HepG2 (cell line): ENCODE results near the gene KIF27. TPM values are rescaled to one million over a fixed set of nuclear protein-coding genes. Genes with fewer than 3 reads are reported as not detected.
A peak's percentile ranks its signal among the peaks of the same experiment; 100 is the strongest.

Experiments used
- CAMTA2 ChIP-seq: sonication (generic); formaldehyde crosslinking; IDR thresholded peaks from 2 replicates; pipeline ENCODE4 v1.4.0; 2020; ENCODE audit warnings: mild to moderate bottlenecking, missing genetic modification reagents, borderline replicate concordance
- CENPT ChIP-seq: sonication (generic); formaldehyde crosslinking; IDR thresholded peaks from 2 replicates; pipeline ENCODE4 v1.8.0; 2022; ENCODE audit warnings: low read depth, mild to moderate bottlenecking, moderate library complexity, missing genetic modification reagents
- CREB1 ChIP-seq, 2 experiments: fragments of 450-650 bp in 1 of 2; IDR thresholded peaks; 2 replicates each; pipeline ENCODE4 v1.6.1; 2016 to 2017; ENCODE audit warnings: control low read depth in 1 of 2, mild to moderate bottlenecking in 1 of 2, missing compliant biosample characterization in 1 of 2, missing genetic modification characterization in 1 of 2
- ELF3 ChIP-seq: IDR thresholded peaks from 2 replicates; pipeline ENCODE4 v1.6.1; 2016; ENCODE audit warnings: missing genetic modification reagents, missing compliant biosample characterization
- GATAD2A ChIP-seq: IDR thresholded peaks from 2 replicates; pipeline ENCODE4 v1.6.1; 2016
- GTF3A ChIP-seq: sonication (generic); formaldehyde crosslinking; conservative IDR thresholded peaks from 2 replicates; pipeline ENCODE4 v1.4.0; 2020; ENCODE audit warnings: mild to moderate bottlenecking, missing genetic modification reagents
- HNF4G ChIP-seq, 2 experiments: sonication (generic) in 1 of 2; formaldehyde crosslinking in 1 of 2; IDR thresholded peaks; 2 replicates each; pipeline versions ENCODE4 v1.4.0 to v1.6.1; 2011 to 2020; ENCODE audit warnings: borderline replicate concordance in 2 of 2, low read depth in 2 of 2, mild to moderate bottlenecking in 2 of 2, low read length in 1 of 2, missing genetic modification reagents in 1 of 2, moderate library complexity in 1 of 2
- IRX3 ChIP-seq: sonication (generic); formaldehyde crosslinking; IDR thresholded peaks from 2 replicates; pipeline ENCODE4 v1.8.1; 2023; ENCODE audit warnings: mild to moderate bottlenecking, low read depth, missing genetic modification reagents, borderline replicate concordance
- KLF13 ChIP-seq: sonication (generic); formaldehyde crosslinking; IDR thresholded peaks from 2 replicates; pipeline ENCODE4 v1.4.0; 2020; ENCODE audit warnings: mild to moderate bottlenecking, missing genetic modification reagents
- NCOR1 ChIP-seq: fragments of 200-600 bp; sonication (generic); IDR thresholded peaks from 2 replicates; pipeline ENCODE4 v1.7.0; 2017; ENCODE audit warnings: antibody characterized with exemption, low read length, borderline replicate concordance
- SMC3 ChIP-seq: IDR thresholded peaks from 2 replicates; pipeline ENCODE4 v1.6.1; 2011; ENCODE audit warnings: low read length, improper control_type of control experiment
- TBX2 ChIP-seq: sonication (generic); formaldehyde crosslinking; IDR thresholded peaks from 2 replicates; pipeline ENCODE4 v1.5.0; 2020; ENCODE audit warnings: missing genetic modification reagents, mild to moderate bottlenecking, borderline replicate concordance
- TEAD2 ChIP-seq: sonication (generic); formaldehyde crosslinking; IDR thresholded peaks from 2 replicates; pipeline ENCODE4 v1.9.0; 2021; ENCODE audit warnings: missing genetic modification reagents
- ZC3H13 ChIP-seq: sonication (generic); formaldehyde crosslinking; IDR thresholded peaks from 2 replicates; pipeline ENCODE4 v1.8.1; 2023; ENCODE audit warnings: mild to moderate bottlenecking, missing genetic modification reagents, moderate library complexity
- ZNF337 ChIP-seq: sonication (generic); formaldehyde crosslinking; IDR thresholded peaks from 2 replicates; pipeline ENCODE4 v1.5.1; 2020; ENCODE audit warnings: missing genetic modification reagents, low read depth, mild to moderate bottlenecking, borderline replicate concordance
- ZNF33A ChIP-seq: sonication (generic); formaldehyde crosslinking; IDR thresholded peaks from 2 replicates; pipeline ENCODE4 v1.5.1; 2020; ENCODE audit warnings: missing genetic modification reagents, mild to moderate bottlenecking, moderate library complexity, borderline replicate concordance
- ZNF451 ChIP-seq: sonication (generic); formaldehyde crosslinking; IDR thresholded peaks from 2 replicates; pipeline ENCODE4 v1.5.0; 2020; ENCODE audit warnings: mild to moderate bottlenecking, missing genetic modification reagents
- ZNF709 ChIP-seq: sonication (generic); formaldehyde crosslinking; IDR thresholded peaks from 2 replicates; pipeline ENCODE4 v1.5.0; 2020; ENCODE audit warnings: mild to moderate bottlenecking, missing genetic modification reagents
- ZNF782 ChIP-seq: sonication (generic); formaldehyde crosslinking; IDR thresholded peaks from 2 replicates; pipeline ENCODE4 v1.4.0; 2020; ENCODE audit warnings: missing genetic modification reagents, mild to moderate bottlenecking, borderline replicate concordance
- ZSCAN30 ChIP-seq: sonication (generic); formaldehyde crosslinking; IDR thresholded peaks from 2 replicates; pipeline ENCODE4 v1.5.0; 2020; ENCODE audit warnings: mild to moderate bottlenecking, missing genetic modification reagents
- polyA plus RNA-seq, 8 experiments: library from polyadenylated mRNA; depleted of rRNA in 3 of 8; stranded (reverse) in 7 of 8; unstranded in 1 of 8; fragments of >200 nt; fragmentation: Illumina TruSeq in 4 of 8; extraction: Trizol in 4 of 8; gene quantifications; 2 replicates each; pipeline versions ENCODE4 v1.2.1 to v1.2.3, GENCODE V29; 2011 to 2016; ENCODE audit warnings: low read depth in 4 of 8, missing spikeins in 1 of 8, mixed read lengths in 1 of 8; ENCODE audit not compliant: insufficient read depth in 1 of 8
- total RNA-seq, 5 experiments: library from RNA; depleted of rRNA; stranded (reverse); fragments of >200 nt; fragmentation: Illumina TruSeq; extraction: Trizol; gene quantifications; 2 replicates each; pipeline ENCODE4 v1.2.3, GENCODE V29; 2016; ENCODE audit warnings: low read depth in 1 of 5
- TF ChIP-seq, protein P1 (sequence below): sonication (generic); formaldehyde crosslinking; IDR thresholded peaks from 2 replicates; pipeline ENCODE4 v1.4.0; 2020; ENCODE audit warnings: missing genetic modification reagents
- TF ChIP-seq, protein P2 (sequence below): sonication (generic); formaldehyde crosslinking; IDR thresholded peaks from 2 replicates; pipeline ENCODE4 v1.4.0; 2020; ENCODE audit warnings: mild to moderate bottlenecking, missing genetic modification reagents
- TF ChIP-seq, protein P3 (sequence below): sonication (generic); formaldehyde crosslinking; IDR thresholded peaks from 2 replicates; pipeline ENCODE4 v1.5.1; 2020; ENCODE audit warnings: mild to moderate bottlenecking, missing genetic modification reagents, moderate library complexity
- TF ChIP-seq, protein P4 (sequence below): sonication (generic); formaldehyde crosslinking; IDR thresholded peaks from 2 replicates; pipeline ENCODE4 v1.4.0; 2020; ENCODE audit warnings: missing genetic modification reagents

The KIF27 gene
- total and polyA plus RNA-seq, 2 of the 13 experiments (the other 11 are each of a cell fraction or from before 2014, with no cell fraction given): 0.95 to 4.1 TPM

DNA sequence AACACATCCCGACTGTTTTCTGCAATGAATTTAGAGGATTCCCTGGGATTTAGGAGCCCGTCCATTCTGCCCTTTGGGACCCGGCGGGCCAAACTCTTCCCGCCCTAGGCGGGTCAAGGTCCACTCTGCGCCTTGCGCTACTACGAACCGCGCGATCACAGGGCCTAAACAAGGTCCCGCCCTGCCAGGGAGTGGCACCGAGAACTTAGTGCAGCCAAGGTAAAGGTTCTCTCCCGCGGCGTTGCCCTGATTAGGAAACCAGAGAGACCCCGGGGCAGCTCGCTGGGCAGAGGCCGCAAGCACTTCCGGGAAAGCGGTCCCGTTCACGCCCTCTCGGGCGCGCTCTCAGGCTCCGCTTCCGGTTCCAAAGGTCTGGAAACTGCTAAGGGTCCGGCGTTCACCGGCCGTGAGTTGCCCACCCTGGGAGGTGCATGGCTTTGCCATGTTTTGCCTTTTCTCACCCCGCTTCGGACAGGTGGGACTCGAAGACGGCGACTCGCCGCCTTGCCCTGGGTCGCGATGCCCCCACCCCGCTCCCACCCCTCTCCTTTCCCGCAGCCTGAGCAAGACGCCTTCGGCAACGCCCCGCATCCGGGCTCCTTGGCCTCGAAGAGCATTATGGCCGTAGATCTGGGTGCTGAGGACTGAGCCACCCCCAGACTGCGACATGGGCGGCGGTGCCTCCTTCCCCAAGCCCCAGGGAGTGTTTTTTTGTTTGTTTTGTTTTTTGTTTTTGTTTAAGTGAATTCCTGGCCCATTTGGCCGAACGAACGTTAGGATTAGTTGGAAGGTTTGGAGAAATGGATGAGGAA lies 35.4 kb upstream of the KIF27 start (continued):
- TF ChIP-seq, protein P1, sequence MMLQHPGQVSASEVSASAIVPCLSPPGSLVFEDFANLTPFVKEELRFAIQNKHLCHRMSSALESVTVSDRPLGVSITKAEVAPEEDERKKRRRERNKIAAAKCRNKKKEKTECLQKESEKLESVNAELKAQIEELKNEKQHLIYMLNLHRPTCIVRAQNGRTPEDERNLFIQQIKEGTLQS (CRISPR knock-in tag): no peak
- TF ChIP-seq GTF3A (CRISPR knock-in tag) (no peak), KLF13 (no peak), IRX3 (CRISPR knock-in tag) (0 out of 2 replicates have a peak, but pooled peaks have one; percentile 31), CAMTA2 (CRISPR knock-in tag) (no peak), SMC3 (no peak), NCOR1 (peak; percentile 89), HNF4G (IDR thresholded peaks at IDR 0.05; ENCODE audit: borderline replicate concordance, low read depth, low read length) (peak; percentile 58), HNF4G (CRISPR knock-in tag; IDR thresholded peaks at IDR 0.05; ENCODE audit: borderline replicate concordance, low read depth) (peak; percentile 87), TEAD2 (CRISPR knock-in tag) (no peak; the same call in 1 of the 2 replicates), ZSCAN30 (CRISPR knock-in tag) (no peak), CENPT (CRISPR knock-in tag) (0 out of 2 replicates have a peak, but pooled peaks have one; percentile 51), GATAD2A (CRISPR knock-in tag) (peak; percentile 75), ZNF709 (CRISPR knock-in tag) (peak; percentile 83), ZNF33A (CRISPR knock-in tag) (no peak), ZNF782 (CRISPR knock-in tag) (peak; percentile 54; the same call in 1 of the 2 replicates), CREB1 (IDR thresholded peaks at IDR 0.05) (no peak), CREB1 (CRISPR knock-in tag; IDR thresholded peaks at IDR 0.05) (peak; percentile 35; the same call in 1 of the 2 replicates), ZNF337 (peak; percentile 39; the same call in 1 of the 2 replicates), TBX2 (CRISPR knock-in tag) (peak; percentile 85), ZC3H13 (CRISPR knock-in tag) (peak; percentile 89), ELF3 (CRISPR knock-in tag) (peak; percentile 83), ZNF451 (CRISPR knock-in tag) (peak; percentile 47; the same call in 1 of the 2 replicates)
- TF ChIP-seq, protein P2, sequence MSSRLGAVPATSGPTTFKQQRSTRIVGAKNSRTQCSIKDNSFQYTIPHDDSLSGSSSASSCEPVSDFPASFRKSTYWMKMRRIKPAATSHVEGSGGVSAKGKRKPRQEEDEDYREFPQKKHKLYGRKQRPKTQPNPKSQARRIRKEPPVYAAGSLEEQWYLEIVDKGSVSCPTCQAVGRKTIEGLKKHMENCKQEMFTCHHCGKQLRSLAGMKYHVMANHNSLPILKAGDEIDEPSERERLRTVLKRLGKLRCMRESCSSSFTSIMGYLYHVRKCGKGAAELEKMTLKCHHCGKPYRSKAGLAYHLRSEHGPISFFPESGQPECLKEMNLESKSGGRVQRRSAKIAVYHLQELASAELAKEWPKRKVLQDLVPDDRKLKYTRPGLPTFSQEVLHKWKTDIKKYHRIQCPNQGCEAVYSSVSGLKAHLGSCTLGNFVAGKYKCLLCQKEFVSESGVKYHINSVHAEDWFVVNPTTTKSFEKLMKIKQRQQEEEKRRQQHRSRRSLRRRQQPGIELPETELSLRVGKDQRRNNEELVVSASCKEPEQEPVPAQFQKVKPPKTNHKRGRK: no peak; the same call in 1 of the 2 replicates
- TF ChIP-seq, protein P3, sequence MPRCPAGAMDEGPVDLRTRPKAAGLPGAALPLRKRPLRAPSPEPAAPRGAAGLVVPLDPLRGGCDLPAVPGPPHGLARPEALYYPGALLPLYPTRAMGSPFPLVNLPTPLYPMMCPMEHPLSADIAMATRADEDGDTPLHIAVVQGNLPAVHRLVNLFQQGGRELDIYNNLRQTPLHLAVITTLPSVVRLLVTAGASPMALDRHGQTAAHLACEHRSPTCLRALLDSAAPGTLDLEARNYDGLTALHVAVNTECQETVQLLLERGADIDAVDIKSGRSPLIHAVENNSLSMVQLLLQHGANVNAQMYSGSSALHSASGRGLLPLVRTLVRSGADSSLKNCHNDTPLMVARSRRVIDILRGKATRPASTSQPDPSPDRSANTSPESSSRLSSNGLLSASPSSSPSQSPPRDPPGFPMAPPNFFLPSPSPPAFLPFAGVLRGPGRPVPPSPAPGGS (CRISPR knock-in tag): peak; percentile 67; the same call in 1 of the 2 replicates
- TF ChIP-seq, protein P4, sequence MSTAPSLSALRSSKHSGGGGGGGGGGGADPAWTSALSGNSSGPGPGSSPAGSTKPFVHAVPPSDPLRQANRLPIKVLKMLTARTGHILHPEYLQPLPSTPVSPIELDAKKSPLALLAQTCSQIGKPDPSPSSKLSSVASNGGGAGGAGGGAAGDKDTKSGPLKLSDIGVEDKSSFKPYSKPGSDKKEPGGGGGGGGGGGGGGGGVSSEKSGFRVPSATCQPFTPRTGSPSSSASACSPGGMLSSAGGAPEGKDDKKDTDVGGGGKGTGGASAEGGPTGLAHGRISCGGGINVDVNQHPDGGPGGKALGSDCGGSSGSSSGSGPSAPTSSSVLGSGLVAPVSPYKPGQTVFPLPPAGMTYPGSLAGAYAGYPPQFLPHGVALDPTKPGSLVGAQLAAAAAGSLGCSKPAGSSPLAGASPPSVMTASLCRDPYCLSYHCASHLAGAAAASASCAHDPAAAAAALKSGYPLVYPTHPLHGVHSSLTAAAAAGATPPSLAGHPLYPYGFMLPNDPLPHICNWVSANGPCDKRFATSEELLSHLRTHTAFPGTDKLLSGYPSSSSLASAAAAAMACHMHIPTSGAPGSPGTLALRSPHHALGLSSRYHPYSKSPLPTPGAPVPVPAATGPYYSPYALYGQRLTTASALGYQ (CRISPR knock-in tag): peak; percentile 65; the same call in 1 of the 2 replicates
